Limb (tissue), 2 donors: Measurements from ENCODE around the gene SLC45A1.

Source experiments
- DNase-seq, 2 donors: peaks; one replicate each; pipeline ENCODE4 v3.0.0-alpha.2; 2016; ENCODE audit errors: extremely low spot score in 2 of 2

Gene SLC45A1

GRCh38 chr1:8384577-8384976, 66.7 kb downstream of the SLC45A1 start:
- DNase-seq: peak in 1 of 2 donors; percentile 12

DNA sequence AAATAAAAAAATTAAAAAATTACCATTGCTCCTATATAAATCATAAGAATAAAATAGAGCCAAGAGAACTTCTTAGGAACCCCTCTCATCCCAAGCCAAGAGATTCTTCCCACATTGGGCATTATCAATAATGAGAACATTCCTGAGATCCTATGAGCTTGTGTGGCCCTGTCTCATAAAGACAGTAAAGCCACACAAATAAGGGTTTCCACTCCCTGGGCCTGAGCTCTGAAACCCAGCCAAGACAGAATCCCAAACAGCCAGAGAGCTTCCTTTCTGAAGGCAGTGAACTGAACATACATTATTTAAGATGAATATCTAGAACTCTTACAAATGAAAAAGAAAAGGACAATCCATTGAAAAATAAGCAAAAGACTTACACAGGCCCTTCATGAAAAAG, 68.3 kb downstream of the SLC45A1 start:
- peak in 1 of 2 donors; percentile 23 for DNase-seq

- DNase-seq: no peak
Observed at GRCh38 chr1:8388732-8389562, 71.0 kb downstream of the SLC45A1 start.

DNA sequence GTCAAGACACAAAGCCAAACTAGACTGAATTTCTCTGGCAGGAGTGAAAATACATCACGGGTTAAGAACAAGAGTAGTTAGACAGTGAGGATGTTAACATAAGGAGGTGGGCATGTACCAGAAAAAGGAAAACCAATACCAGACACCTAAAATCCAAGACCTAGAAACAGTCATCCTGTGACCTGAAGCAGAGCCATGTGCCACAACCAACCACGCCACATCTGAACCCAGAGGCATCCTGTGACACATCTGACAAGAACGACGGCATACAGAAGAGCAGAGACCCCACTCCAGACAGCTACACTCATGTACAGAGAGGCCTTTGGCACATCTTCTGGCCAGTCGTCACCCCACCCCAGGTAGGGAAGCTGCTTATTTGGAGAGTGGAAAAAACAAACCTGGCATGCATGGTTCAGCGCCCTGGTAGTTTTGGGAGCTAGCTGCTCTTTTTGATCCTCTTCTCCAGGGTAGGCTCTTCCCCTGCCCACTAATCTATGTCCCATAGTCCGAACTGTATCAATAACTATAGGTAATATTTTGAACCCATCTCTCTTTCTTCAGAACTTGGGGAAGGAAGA, 72.1 kb downstream of the SLC45A1 start:
- DNase-seq: no peak

DNA sequence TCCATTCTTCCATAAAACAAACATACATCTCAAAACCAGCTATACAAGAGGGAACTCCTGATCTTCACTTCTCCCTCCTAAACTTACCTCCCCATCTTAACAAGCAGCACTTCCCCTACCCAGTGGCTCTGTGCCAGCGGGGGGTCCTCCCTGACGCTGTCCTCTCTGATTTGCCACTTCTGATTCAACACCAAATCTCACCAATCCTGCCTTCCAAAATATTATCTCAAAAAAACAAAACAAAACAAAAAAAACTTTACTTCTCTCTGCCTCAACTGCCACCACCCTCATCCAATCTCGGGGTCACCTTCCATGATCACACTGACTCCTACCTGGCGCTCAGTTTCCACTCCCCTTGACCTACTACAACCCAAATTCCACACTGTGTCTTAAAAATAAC, 72.8 kb downstream of the SLC45A1 start:
- no peak for DNase-seq

GRCh38 chr1:8392522-8392921, 74.6 kb downstream of the SLC45A1 start:
- DNase-seq: no peak
